ENCODE data around the gene RNF227. TPM values are rescaled to one million over a fixed set of nuclear protein-coding genes. Genes with fewer than 3 reads are reported as not detected.
A peak's percentile ranks its signal among the peaks of the same experiment; 100 is the strongest.

RNF227 gene
- total and polyA plus RNA-seq, 2 of the 13 experiments (the other 11 are each of a cell fraction or from before 2014, with no cell fraction given): 0.20 to 0.79 TPM

- TF ChIP-seq ZNF318 (CRISPR knock-in tag; IDR thresholded peaks at IDR 0.05) (0 out of 2 replicates have a peak, but pooled peaks have one; percentile 20), ZBTB34 (CRISPR knock-in tag; IDR thresholded peaks at IDR 0.05) (0 out of 2 replicates have a peak, but pooled peaks have one; percentile 11)
Observed at GRCh38 chr17:7915179-7915610, 894 bp downstream of the RNF227 start (continued).
